Stimulated activated naive B cell treated with anti-CD40 and anti-IgM and Interleukin-4, amounts not matched to agents 10 μg/mL and 1 μg/mL and 100 μg/mL, for 72 hours (primary cell): ENCODE results near the gene TRIM52.

Experiments used
- ATAC-seq, 2 donors: fragments of 150-1000 bp; cut with Tn5 transposase; replicated peaks; 2 replicates each; pipeline ENCODE4 v1.10.0; 2021; ENCODE audit warnings: moderate library complexity in 1 of 2
- DNase-seq: peaks from one replicate; pipeline ENCODE4 v3.0.0; 2021
- H3K27ac Mint-ChIP-seq: one replicate; pipeline ENCODE4 v1.8.0; 2022; ENCODE audit warnings: mild to moderate bottlenecking, mixed read lengths
- H3K27me3 Mint-ChIP-seq, 2 donors: one replicate each; pipeline ENCODE4 v1.8.0; 2022; ENCODE audit warnings: mixed read lengths in 2 of 2
- H3K36me3 Mint-ChIP-seq, 2 donors: one replicate each; pipeline ENCODE4 v1.8.0; 2022; ENCODE audit warnings: mixed read lengths in 2 of 2, mild to moderate bottlenecking in 1 of 2
- H3K4me1 Mint-ChIP-seq, 2 donors: one replicate each; pipeline ENCODE4 v1.8.0; 2022; ENCODE audit warnings: mixed read lengths in 2 of 2, mild to moderate bottlenecking in 1 of 2
- H3K4me3 Mint-ChIP-seq, 2 donors: one replicate each; pipeline ENCODE4 v1.8.0; 2022; ENCODE audit warnings: mild to moderate bottlenecking in 2 of 2, mixed read lengths in 2 of 2, moderate library complexity in 1 of 2
- H3K9me3 Mint-ChIP-seq, 2 donors: one replicate each; pipeline ENCODE4 v1.8.0; 2022; ENCODE audit warnings: mixed read lengths in 2 of 2, mild to moderate bottlenecking in 1 of 2

The TRIM52 gene

GRCh38 chr5:181233088-181233800 lies 27.7 kb downstream of the TRIM52 start:
- no peak for ATAC-seq
- H3K4me1 Mint-ChIP-seq: peaks cover 11 to 36% of the 10 kb centered on the region in 2 donors
- H3K9me3 Mint-ChIP-seq: no peaks in the 10 kb centered on the region
- peaks cover 45 to 63% of the 10 kb centered on the region in 2 donors for H3K36me3 Mint-ChIP-seq
- DNase-seq: no peak
- H3K27ac Mint-ChIP-seq: peak overlapping the region; percentile 79
- no peak overlapping the region for H3K4me3 Mint-ChIP-seq
- H3K27me3 Mint-ChIP-seq: no peaks in the 10 kb centered on the region

GRCh38 chr5:181232593-181232992 lies 28.4 kb downstream of the TRIM52 start:
- Mint-ChIP-seq H3K4me3 (no peak overlapping the region), H3K36me3 (peaks cover 40 to 56% of the 10 kb centered on the region in 2 donors), H3K27ac (no peak overlapping the region), H3K27me3 (no peaks in the 10 kb centered on the region), H3K9me3 (no peaks in the 10 kb centered on the region), H3K4me1 (peaks cover 7 to 30% of the 10 kb centered on the region in 2 donors)
- ATAC-seq: no peak
- no peak for DNase-seq

GRCh38 chr5:181231432-181231831 lies 29.5 kb downstream of the TRIM52 start:
- no peak for ATAC-seq
- no peak overlapping the region for H3K4me3 Mint-ChIP-seq
- no peak for DNase-seq
- peaks cover 7 to 27% of the 10 kb centered on the region in 2 donors for H3K4me1 Mint-ChIP-seq
- peaks cover 35 to 46% of the 10 kb centered on the region in 2 donors for H3K36me3 Mint-ChIP-seq
- no peaks in the 10 kb centered on the region for H3K9me3 Mint-ChIP-seq
- H3K27ac Mint-ChIP-seq: no peak overlapping the region
- H3K27me3 Mint-ChIP-seq: no peaks in the 10 kb centered on the region

- Mint-ChIP-seq H3K9me3 (no peaks in the 10 kb centered on the region), H3K4me3 (no peak overlapping the region), H3K27ac (no peak overlapping the region), H3K36me3 (peaks cover 29 to 43% of the 10 kb centered on the region in 2 donors), H3K4me1 (peaks cover 9 to 30% of the 10 kb centered on the region in 2 donors), H3K27me3 (no peaks in the 10 kb centered on the region)
- ATAC-seq (no peak), DNase-seq (no peak)
These were observed 30.4 kb downstream of the TRIM52 start for GRCh38 chr5:181230551-181230950.

- H3K27me3 Mint-ChIP-seq: no peaks in the 10 kb centered on the region
- peaks cover 10 to 26% of the 10 kb centered on the region in 2 donors for H3K4me1 Mint-ChIP-seq
- no peaks in the 10 kb centered on the region for H3K9me3 Mint-ChIP-seq
- no peak overlapping the region for H3K4me3 Mint-ChIP-seq
- no peak overlapping the region for H3K27ac Mint-ChIP-seq
- DNase-seq (no peak), ATAC-seq (no peak)
- H3K36me3 Mint-ChIP-seq: peaks cover 28 to 38% of the 10 kb centered on the region in 2 donors
These were observed 30.9 kb downstream of the TRIM52 start for GRCh38 chr5:181229996-181230395.

- H3K27me3 Mint-ChIP-seq: peaks cover 7 to 8% of the 10 kb centered on the region in 2 donors
- H3K9me3 Mint-ChIP-seq: peaks cover 6% of the 10 kb centered on the region in 2 donors
- H3K27ac Mint-ChIP-seq: peak overlapping the region; percentile 100
- ATAC-seq: no peak
- H3K4me3 Mint-ChIP-seq: peak overlapping the region; percentile 86 to 96
- H3K4me1 Mint-ChIP-seq: peaks cover 40 to 43% of the 10 kb centered on the region in 2 donors
- DNase-seq: no peak
- peaks cover 18 to 35% of the 10 kb centered on the region in 2 donors for H3K36me3 Mint-ChIP-seq
These were observed 36.3 kb downstream of the TRIM52 start for GRCh38 chr5:181224390-181225229.

- ATAC-seq: peak; percentile 12 to 13
- Mint-ChIP-seq H3K9me3 (peaks cover 6% of the 10 kb centered on the region in 2 donors), H3K27me3 (peaks cover 7 to 8% of the 10 kb centered on the region in 2 donors), H3K27ac (peak overlapping the region; percentile 100), H3K4me3 (peak overlapping the region; percentile 86 to 96), H3K36me3 (peaks cover 14 to 31% of the 10 kb centered on the region in 2 donors), H3K4me1 (peaks cover 38 to 46% of the 10 kb centered on the region in 2 donors)
- peak; percentile 46 for DNase-seq
These were observed 37.1 kb downstream of the TRIM52 start for GRCh38 chr5:181223729-181224389.

GRCh38 chr5:181223058-181223728 lies 37.8 kb downstream of the TRIM52 start, which contains the start of gene TRIM41:
TSS of gene TRIM41 (plus strand) at chr5:181223281. CDS start at chr5:181224000, 719 bp downstream.
- ATAC-seq (peak; percentile 68 to 77), DNase-seq (peak; percentile 99)
- peak within 1 kb of the TSS; percentile 100 for H3K27ac Mint-ChIP-seq
- peaks cover 8% of the 10 kb centered on the region in 2 donors for H3K27me3 Mint-ChIP-seq
- H3K4me1 Mint-ChIP-seq: peaks cover 41 to 46% of the 10 kb centered on the region in 2 donors
- peaks cover 6% of the 10 kb centered on the region in 2 donors for H3K9me3 Mint-ChIP-seq
- peaks cover 14 to 33% of the 10 kb centered on the region in 2 donors for H3K36me3 Mint-ChIP-seq
- H3K4me3 Mint-ChIP-seq: peak within 1 kb of the TSS; percentile 86 to 96

- ATAC-seq (peak; percentile 6 to 9), DNase-seq (no peak)
- Mint-ChIP-seq H3K27me3 (peaks cover 8 to 10% of the 10 kb centered on the region in 2 donors), H3K4me1 (peaks cover 47 to 49% of the 10 kb centered on the region in 2 donors), H3K27ac (peak overlapping the region; percentile 100), H3K4me3 (peak overlapping the region; percentile 86 to 96), H3K36me3 (peaks cover 14 to 36% of the 10 kb centered on the region in 2 donors), H3K9me3 (peaks cover 6% of the 10 kb centered on the region in 2 donors)
These were observed 38.3 kb downstream of the TRIM52 start for GRCh38 chr5:181222630-181223057.

- ATAC-seq (peak; percentile 47 to 48), DNase-seq (peak; percentile 94)
- peak overlapping the region; percentile 86 to 96 for H3K4me3 Mint-ChIP-seq
- H3K36me3 Mint-ChIP-seq: peaks cover 14 to 36% of the 10 kb centered on the region in 2 donors
- peak overlapping the region; percentile 100 for H3K27ac Mint-ChIP-seq
- peaks cover 8 to 10% of the 10 kb centered on the region in 2 donors for H3K27me3 Mint-ChIP-seq
- H3K4me1 Mint-ChIP-seq: peaks cover 51 to 55% of the 10 kb centered on the region in 2 donors
- peaks cover 6% of the 10 kb centered on the region in 2 donors for H3K9me3 Mint-ChIP-seq
These were observed 38.9 kb downstream of the TRIM52 start for GRCh38 chr5:181221792-181222629.

GRCh38 chr5:181221105-181221791 lies 39.7 kb downstream of the TRIM52 start:
- DNase-seq (no peak), ATAC-seq (no peak)
- Mint-ChIP-seq H3K9me3 (peaks cover 6% of the 10 kb centered on the region in 2 donors), H3K27me3 (peaks cover 8 to 10% of the 10 kb centered on the region in 2 donors), H3K4me3 (peak overlapping the region; percentile 86 to 96), H3K27ac (peak overlapping the region; percentile 100), H3K36me3 (peaks cover 14 to 36% of the 10 kb centered on the region in 2 donors), H3K4me1 (peaks cover 54 to 59% of the 10 kb centered on the region in 2 donors)

GRCh38 chr5:181220178-181220515 lies 40.8 kb downstream of the TRIM52 start:
- Mint-ChIP-seq H3K27ac (peak overlapping the region; percentile 73), H3K36me3 (peaks cover 14 to 33% of the 10 kb centered on the region in 2 donors), H3K4me3 (peak overlapping the region; percentile 27 to 45), H3K9me3 (peaks cover 6% of the 10 kb centered on the region in 2 donors), H3K27me3 (peaks cover 8 to 10% of the 10 kb centered on the region in 2 donors), H3K4me1 (peaks cover 54 to 57% of the 10 kb centered on the region in 2 donors)
- DNase-seq (no peak), ATAC-seq (no peak)
